ENCODE data around the gene NDUFS5. TPM values are rescaled to one million over a fixed set of nuclear protein-coding genes. Genes with fewer than 3 reads are reported as not detected.

NDUFS5 gene
- polyA plus RNA-seq (2011; rRNA removed) (521 and 711 TPM in 2 replicates), polyA plus RNA-seq (2017; fragmentation: RNase III; extraction: RNeasy Plus Mini Kit Qiagen cat#74134 plus additional on column Dnase treatment) (534 to 612 TPM (median 540 TPM) in 3 replicates), polyA minus RNA-seq (2011; rRNA and poly(A)+ RNA removed) (97.1 and 134 TPM in 2 replicates)
- polyA plus RNA-seq (2012; cell fraction: cytosol; rRNA removed): 320 and 532 TPM in 2 replicates
- 98.9 and 237 TPM in 2 replicates for polyA plus RNA-seq (2012; cell fraction: nucleus; rRNA removed)

DNA sequence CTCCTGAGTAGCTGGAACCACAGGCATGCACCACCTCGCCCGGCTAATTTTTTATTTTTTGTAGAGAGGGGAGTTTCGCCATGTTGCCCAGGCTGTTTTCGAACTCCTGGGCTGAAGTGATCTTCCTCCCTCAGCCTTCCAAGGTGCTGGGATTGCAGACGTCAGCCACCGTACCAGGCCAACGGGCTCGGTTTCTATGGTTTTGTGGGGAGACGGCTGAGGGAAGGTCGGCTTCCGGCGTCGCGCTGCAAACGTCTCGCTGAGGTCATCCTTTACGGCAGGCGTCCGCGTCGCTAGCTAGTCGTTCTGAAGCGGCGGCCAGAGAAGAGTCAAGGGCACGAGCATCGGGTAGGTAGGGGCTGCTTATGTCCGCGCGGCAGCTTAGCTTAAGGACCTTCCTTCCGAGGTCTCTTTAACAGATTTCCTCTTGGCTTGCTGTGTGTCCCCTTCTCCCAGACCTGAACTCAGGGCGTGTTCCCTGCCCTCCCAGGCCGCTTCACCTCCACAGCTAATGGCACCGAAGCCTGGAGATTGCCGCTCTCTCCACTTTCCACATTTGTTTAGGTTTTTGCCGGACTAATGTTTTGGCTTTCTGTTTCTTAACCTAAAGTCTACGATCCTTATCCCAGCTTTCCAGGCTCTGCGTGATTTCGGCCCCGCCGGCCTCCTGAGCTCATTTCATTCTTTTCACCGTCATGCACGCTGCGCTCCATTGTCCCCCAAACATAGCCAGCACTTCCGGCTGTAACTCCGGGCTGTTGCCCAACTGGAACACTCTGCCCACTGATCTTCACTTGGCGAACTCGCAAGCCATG lies at the start of gene NDUFS5:
Gene NDUFS5 (plus strand): TSS at position 300 of the 815 bp plus-strand sequence. CDS start 2,375 bp downstream, outside the sequence.
- Histone ChIP-seq H3K4me1 (peaks cover 5% of the 10 kb centered on the region; the same call in 1 of the 3 replicates), H3K27ac (peak within 1 kb of the TSS; percentile 93 to 95), H3K4me2 (peak within 1 kb of the TSS; percentile 81), H3K4me3 (peak within 1 kb of the TSS; percentile 76), H3K9me3 (no peaks in the 10 kb centered on the region)
- CTCF ChIA-PET: interaction anchor here (1.1 kb wide), 1 partner anchor 17 kb away, joined by 3 read pairs; no protein-coding TSS in a partner anchor
- FAIRE-seq: no peak
- peak; percentile 93 to 97 for ATAC-seq
- WGBS (ENCODE audit: missing lambda C conversion rate): 2% methylated on average over 41 of the region's 47 CpGs
- POLR2A ChIA-PET: interaction anchor here (0.6 to 1.6 kb wide), 12 partner anchors 9 to 164 kb away, joined by 3 to 9 read pairs (median 4); no protein-coding TSS in a partner anchor
- TF ChIP-seq CEBPB (IDR thresholded peaks at IDR 0.05): peak in 1 of 2 experiments; percentile 74; a peak in 1 of 4 replicates
- TF ChIP-seq, protein P1, sequence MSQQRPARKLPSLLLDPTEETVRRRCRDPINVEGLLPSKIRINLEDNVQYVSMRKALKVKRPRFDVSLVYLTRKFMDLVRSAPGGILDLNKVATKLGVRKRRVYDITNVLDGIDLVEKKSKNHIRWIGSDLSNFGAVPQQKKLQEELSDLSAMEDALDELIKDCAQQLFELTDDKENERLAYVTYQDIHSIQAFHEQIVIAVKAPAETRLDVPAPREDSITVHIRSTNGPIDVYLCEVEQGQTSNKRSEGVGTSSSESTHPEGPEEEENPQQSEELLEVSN (IDR thresholded peaks at IDR 0.05; ENCODE audit: borderline replicate concordance, low read depth): 0 out of 2 replicates have a peak, but pooled peaks have one; percentile 30
- TF ChIP-seq ELK1 (IDR thresholded peaks at IDR 0.05; ENCODE audit: low read depth, low read length): peak; percentile 98
- no peak for TF ChIP-seq TP53 (CRISPR knock-in tag; IDR thresholded peaks at IDR 0.05)
- no peak for TF ChIP-seq SMC3 (IDR thresholded peaks at IDR 0.05)
- no peak for TF ChIP-seq RCOR1 (IDR thresholded peaks at IDR 0.05; ENCODE audit: low read depth, low read length)
- TF ChIP-seq, protein P2, sequence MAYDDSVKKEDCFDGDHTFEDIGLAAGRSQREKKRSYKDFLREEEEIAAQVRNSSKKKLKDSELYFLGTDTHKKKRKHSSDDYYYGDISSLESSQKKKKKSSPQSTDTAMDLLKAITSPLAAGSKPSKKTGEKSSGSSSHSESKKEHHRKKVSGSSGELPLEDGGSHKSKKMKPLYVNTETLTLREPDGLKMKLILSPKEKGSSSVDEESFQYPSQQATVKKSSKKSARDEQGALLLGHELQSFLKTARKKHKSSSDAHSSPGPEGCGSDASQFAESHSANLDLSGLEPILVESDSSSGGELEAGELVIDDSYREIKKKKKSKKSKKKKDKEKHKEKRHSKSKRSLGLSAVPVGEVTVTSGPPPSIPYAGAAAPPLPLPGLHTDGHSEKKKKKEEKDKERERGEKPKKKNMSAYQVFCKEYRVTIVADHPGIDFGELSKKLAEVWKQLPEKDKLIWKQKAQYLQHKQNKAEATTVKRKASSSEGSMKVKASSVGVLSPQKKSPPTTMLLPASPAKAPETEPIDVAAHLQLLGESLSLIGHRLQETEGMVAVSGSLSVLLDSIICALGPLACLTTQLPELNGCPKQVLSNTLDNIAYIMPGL (CRISPR knock-in tag; IDR thresholded peaks at IDR 0.05; ENCODE audit: borderline replicate concordance): no peak
- TF ChIP-seq BCL3 (IDR thresholded peaks at IDR 0.05): 0 out of 3 replicates have a peak, but pooled peaks have one; percentile 61
- TF ChIP-seq CBX8 (IDR thresholded peaks at IDR 0.05): no peak
- TF ChIP-seq REST (IDR thresholded peaks at IDR 0.05): no peak; the same call in 1 of the 2 replicates
- TF ChIP-seq MAX (IDR thresholded peaks at IDR 0.05): peak; percentile 69
- TF ChIP-seq CTCF (IDR thresholded peaks at IDR 0.05): no peak
- TF ChIP-seq CBX2 (IDR thresholded peaks at IDR 0.05; ENCODE audit: borderline replicate concordance, low read depth): no peak
- TF ChIP-seq PHF8 (IDR thresholded peaks at IDR 0.05; ENCODE audit: borderline replicate concordance, low read depth): peak; percentile 79; the same call in 1 of the 2 replicates
- TF ChIP-seq GATA3 (IDR thresholded peaks at IDR 0.05; ENCODE audit: borderline replicate concordance): 0 out of 2 replicates have a peak, but pooled peaks have one; percentile 15
- no peak for TF ChIP-seq HOXB13 (CRISPR knock-in tag; IDR thresholded peaks at IDR 0.05; ENCODE audit: low read depth)
- TF ChIP-seq, protein P3, sequence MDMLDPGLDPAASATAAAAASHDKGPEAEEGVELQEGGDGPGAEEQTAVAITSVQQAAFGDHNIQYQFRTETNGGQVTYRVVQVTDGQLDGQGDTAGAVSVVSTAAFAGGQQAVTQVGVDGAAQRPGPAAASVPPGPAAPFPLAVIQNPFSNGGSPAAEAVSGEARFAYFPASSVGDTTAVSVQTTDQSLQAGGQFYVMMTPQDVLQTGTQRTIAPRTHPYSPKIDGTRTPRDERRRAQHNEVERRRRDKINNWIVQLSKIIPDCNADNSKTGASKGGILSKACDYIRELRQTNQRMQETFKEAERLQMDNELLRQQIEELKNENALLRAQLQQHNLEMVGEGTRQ (IDR thresholded peaks at IDR 0.05): no peak
- TF ChIP-seq JUN (IDR thresholded peaks at IDR 0.05): peak in 1 of 2 experiments; percentile 80; a peak in 2 of 5 replicates
- TF ChIP-seq, protein P4, sequence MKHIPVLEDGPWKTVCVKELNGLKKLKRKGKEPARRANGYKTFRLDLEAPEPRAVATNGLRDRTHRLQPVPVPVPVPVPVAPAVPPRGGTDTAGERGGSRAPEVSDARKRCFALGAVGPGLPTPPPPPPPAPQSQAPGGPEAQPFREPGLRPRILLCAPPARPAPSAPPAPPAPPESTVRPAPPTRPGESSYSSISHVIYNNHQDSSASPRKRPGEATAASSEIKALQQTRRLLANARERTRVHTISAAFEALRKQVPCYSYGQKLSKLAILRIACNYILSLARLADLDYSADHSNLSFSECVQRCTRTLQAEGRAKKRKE (CRISPR knock-in tag; IDR thresholded peaks at IDR 0.05; ENCODE audit: low read depth): no peak
- peak; percentile 72 for TF ChIP-seq POLR2A (IDR thresholded peaks at IDR 0.05; ENCODE audit: low read length)
- no peak for TF ChIP-seq CHD4 (IDR thresholded peaks at IDR 0.05; ENCODE audit: borderline replicate concordance)
- peak; percentile 89 for TF ChIP-seq ZFP36 (IDR thresholded peaks at IDR 0.05; ENCODE audit: borderline replicate concordance, partially characterized antibody)
- TF ChIP-seq NR3C1 (IDR thresholded peaks at IDR 0.05): no peak
- DNase-seq (ENCODE audit: low read depth in 1 of 2, low spot score in 1 of 2): peak; percentile 53 to 93
